HG03097 (cell line): ENCODE data around the gene PNO1.
"Not testable (repeated sequence)": the region's sequence is repeated elsewhere in the genome, so short reads cannot be mapped to it uniquely, and the experiment has no call there.

ENCODE experiments used
- ATAC-seq: cut with Tn5 transposase; IDR thresholded peaks from one replicate; pipeline ENCODE4 v1.9.1; 2021; ENCODE audit not compliant: unreplicated experiment, low FRiP score

The PNO1 gene

GRCh38 chr2:68157402-68158133, at the start of gene PNO1:
TSS of gene PNO1 (plus strand) at chr2:68157888. CDS start at chr2:68157935, 47 bp downstream.
- ATAC-seq: peak; percentile 84

DNA sequence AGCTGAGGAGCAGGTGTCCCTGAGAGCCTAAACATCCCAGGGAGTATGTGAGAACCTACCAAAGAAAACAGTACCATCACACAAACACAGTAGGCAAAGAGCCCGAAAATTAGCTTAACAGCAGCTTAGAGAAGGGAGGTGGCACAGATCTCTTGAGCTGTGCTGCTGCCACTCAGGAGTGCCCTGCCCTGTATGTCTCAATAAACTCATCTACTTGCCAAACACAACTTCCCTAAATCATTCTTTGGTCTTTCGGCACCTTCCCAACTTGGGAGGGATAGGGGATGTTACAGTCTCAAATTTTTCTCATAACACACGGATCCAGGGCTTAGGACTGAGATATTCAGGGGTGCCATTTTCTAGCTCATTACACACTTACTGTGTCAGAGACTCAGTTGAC, 49.6 kb upstream of the PNO1 start:
- ATAC-seq: no peak

DNA sequence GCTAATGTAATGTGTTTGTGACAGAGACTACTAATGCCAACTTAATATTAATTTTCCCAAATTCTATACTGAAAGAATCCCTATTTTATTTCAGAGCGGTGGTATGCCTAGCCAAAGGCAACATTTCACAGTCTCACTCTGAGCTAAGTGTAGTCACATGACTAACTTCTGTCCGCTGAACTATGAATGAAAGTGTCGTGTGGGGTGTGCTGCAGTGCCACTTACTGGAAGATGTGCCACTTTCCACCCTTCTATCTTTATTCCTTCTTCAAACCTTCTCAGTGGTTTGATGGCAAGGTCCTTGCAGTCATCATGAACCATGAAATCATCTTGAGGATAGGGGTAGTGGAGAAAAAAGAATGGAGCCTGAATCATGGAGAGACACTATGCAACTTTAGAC, 47.6 kb upstream of the PNO1 start:
- ATAC-seq: no peak

DNA sequence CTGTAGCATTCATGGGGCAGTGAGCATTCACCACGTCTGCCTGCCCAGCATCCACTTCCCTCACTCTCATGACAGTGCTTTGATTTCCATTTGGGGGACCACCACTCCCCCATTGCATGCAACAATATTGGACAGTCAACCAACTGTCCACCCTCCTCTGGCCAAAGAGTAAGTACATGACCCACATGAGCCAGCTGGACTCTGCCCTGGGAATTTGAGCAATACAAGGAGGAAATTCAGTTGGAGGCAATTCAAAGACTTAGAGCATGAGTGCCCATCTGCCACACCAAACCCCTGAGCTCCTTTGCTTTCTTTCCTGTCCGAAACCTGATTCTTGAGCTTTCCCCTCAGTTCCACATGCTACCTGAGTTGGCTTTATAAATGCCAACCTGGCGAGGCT, 41.7 kb upstream of the PNO1 start:
- ATAC-seq: no peak

DNA sequence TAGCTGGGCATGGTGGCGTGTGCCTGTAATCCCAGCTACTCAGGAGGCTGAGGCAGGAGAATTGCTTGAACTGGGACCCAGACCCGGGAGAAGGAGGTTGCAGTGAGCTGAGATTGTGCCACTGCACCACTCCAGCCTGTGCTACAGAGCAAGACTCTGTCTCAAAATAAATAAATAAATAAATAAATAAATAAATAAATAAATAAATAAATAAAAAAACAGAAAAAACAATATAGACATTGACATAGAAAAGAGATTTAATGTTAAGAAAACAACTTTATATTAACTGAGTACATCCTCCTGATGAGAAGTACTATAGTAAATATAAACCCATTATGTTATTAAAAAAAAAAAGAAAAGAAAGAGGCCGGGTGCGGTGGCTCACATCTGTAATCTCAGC, 39.8 kb upstream of the PNO1 start:
- not testable (repeated sequence) for ATAC-seq

DNA sequence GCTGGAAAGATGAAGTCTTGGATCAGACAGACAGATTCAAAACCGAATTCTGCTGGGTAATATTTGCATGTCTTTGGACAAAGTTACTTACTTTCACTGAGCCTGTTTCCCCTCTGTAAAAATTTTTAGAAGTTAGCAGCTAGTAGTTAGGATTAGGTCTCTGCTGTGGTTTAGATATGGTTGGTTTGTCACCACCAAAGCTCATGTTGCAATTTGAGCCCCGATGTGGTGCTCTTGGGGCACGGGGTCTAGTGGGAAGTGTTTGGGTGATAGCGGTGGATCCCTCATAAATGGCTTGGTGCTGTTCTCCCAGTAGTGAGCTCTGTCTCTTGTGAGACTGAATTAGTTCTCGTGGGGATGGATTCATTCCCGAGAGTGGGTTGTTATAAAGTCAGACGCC, 38.9 kb upstream of the PNO1 start:
- no peak for ATAC-seq

DNA sequence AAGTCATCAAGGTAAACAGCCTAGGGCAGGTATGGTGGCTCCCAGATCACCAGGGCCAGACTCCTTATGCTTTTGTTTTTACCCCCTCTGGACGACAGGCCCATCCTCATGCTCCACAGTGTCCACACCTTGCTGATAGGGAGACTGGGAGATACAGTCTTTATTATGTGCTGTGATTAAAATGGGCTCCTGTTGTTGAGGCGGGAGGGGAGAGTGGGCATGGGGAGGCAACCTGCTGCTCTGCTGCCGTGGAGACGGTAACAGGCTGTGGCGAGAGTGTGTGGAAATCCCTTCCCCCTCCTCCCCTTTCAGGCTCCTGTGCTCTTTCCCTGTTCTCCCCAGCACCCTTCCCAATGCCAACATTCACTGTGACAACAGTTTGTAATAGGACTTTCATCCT, 38.2 kb upstream of the PNO1 start:
- ATAC-seq: no peak

- no peak for ATAC-seq
Observed at GRCh38 chr2:68121873-68122679, 35.6 kb upstream of the PNO1 start.

DNA sequence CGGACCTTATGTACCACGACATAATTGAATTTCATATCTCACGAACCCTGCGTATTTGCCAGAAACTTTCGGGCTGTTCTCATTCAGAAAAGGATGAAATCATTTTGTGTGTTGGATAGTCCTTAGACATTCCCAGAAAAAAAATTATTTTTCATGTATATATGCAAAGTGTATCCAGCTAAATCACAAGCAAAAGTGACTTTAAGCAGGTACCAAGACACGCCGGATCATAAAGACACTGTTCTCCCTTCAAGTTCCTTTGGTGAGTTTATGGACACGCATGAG, 35.1 kb upstream of the PNO1 start:
- no peak for ATAC-seq

- ATAC-seq: no peak
Observed at GRCh38 chr2:68124321-68124720, 33.4 kb upstream of the PNO1 start.

- no peak for ATAC-seq
Observed at GRCh38 chr2:68125821-68126220, 31.9 kb upstream of the PNO1 start.

- ATAC-seq: no peak
Observed at GRCh38 chr2:68126561-68126960, 31.1 kb upstream of the PNO1 start.

DNA sequence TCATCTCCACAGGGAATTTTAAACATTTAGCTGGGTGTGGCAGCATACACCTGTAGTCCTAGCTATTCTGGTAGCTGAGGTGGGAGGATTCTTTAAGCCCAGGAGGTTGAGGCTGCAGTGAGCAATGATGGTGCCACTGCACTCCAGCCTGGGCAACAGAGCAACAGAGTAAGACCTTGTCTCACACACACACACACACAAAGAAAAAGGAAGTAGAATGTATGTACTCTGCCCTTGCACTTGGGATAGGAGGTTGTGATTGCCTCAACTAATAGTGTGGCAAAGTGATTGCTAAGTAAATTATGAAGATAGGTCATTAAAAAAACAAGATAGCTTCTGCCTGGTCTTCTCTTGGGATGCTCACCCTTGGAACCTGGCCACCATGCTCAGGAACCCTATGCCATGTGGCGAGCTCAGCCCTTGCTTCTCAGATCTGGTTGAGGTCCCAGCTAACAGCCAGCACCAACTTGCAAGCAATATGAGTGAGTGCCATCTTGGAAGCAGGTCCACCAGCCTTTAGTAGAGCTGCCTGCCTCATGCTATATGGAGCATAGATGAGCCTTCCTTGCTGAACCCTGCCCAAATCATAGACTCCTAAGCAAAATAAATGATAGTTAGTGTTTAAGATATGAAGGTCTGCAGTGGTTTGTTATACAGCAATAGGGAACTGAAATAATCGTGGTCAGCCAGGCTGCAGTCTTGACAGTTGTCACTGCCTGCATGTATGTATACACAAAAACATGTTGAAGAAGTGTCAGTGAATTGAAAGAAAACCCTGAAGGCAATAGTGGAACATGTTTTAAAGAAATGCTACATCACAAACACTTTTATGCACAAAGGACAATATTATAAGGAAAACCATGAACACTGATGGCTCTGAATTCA, 30.1 kb upstream of the PNO1 start:
- ATAC-seq: peak; percentile 82

- no peak for ATAC-seq
Observed at GRCh38 chr2:68134120-68134519, 23.6 kb upstream of the PNO1 start.

DNA sequence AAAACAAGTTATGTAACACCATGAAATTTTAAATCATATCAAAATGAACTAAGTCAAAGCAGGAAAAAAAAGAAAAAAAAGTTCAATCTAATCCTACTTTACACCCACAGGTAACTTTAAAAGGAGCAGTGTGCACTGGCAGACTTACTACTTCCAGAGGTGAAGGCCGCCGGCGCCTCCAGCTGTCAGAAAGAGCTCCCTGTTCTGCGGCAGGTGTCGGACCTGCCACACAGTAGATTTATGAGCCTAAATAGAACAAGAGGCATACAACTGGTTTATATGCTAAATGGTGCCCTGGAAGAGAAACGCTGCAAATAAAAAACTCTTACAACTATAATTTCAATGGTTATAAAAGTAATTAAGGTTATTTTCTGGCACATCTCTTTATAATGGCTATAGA, 23.1 kb upstream of the PNO1 start:
- no peak for ATAC-seq

- ATAC-seq: no peak
Observed at GRCh38 chr2:68135448-68136320, 22.0 kb upstream of the PNO1 start.

DNA sequence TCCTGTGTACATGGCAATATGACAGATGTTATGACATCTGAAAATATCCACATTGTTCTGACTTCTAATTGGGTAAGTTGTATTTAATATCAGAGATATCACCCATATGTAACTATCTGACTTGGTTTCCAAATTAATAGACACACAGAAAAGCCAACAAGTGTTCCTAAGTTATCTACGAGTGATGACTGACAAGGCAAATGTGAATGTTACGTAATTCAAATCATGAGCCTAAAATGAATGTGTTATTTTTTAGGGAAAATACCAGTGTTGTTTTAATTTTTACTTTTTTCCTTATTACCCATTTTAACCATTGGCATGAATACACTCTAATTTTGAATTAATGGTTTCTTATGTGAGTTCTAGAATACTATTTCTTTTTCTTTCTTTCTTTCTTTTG, 15.8 kb upstream of the PNO1 start:
- ATAC-seq: no peak

DNA sequence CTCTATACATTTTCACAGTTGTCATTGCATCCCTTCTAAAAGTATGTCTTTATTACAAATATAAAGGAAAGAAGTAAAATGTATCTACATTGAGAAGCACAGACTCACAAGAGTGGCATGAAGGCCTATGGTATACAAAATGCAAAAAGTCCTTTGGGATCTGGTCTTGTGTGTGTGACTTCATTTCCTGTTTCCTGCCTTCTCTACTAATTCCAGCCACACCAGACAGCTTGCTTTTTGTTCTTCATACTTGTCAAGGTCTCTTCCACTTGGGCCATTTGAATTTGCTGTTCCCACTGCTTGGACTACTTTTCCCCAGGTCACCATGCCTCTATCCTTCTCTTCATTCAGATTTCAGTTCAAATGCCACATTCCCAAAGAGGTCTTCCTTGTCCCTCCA, 6.7 kb upstream of the PNO1 start:
- no peak for ATAC-seq

- ATAC-seq: no peak
Observed at GRCh38 chr2:68152681-68153347, 4.9 kb upstream of the PNO1 start.

GRCh38 chr2:68155618-68156017, 2.1 kb upstream of the PNO1 start:
- no peak for ATAC-seq
